HCT116 (cell line): Measurements from ENCODE around the gene TTC27. TPM values are rescaled to one million over a fixed set of nuclear protein-coding genes. Genes with fewer than 3 reads are reported as not detected.

Experiments
- ATAC-seq: fragments of 200-7000 bp; cut with Tn5 transposase; 2 replicates; pipeline ENCODE4 v1.9.1; 2020; ENCODE audit warnings: mild to moderate bottlenecking, moderate library complexity
- BruUV-seq: library from RNA; stranded (reverse); fragments of 400-500 nt; replicated peaks from 2 replicates; lab custom pipeline; 2021; lab: Mats Ljungman, UMichigan
- CTCF ChIA-PET: fragments of 300-600 bp; sonication (Branson Sonifier 250); formaldehyde crosslinking; loops from one replicate; lab custom pipeline; 2021; ENCODE audit warnings: antibody characterized with exemption; lab: Charles Lee
- POLR2A ChIA-PET: fragments of 300-600, 350-600 bp; sonication (Branson Sonifier 250); formaldehyde crosslinking; loops from one replicate; lab custom pipeline; 2021; ENCODE audit warnings: antibody characterized with exemption; lab: Charles Lee
- RAD21 ChIA-PET, 2 experiments: fragments of 300-600 bp; sonication (Branson Sonifier 250); formaldehyde crosslinking; loops; one replicate each; lab custom pipeline; 2023; ENCODE audit warnings: low total read pairs in 2 of 2; ENCODE audit not compliant: uncharacterized antibody in 2 of 2, unreplicated experiment in 2 of 2, low non-redundant PET in 1 of 2; lab: Charles Lee
- DNase-seq: peaks from one replicate; pipeline ENCODE4 v3.0.0-alpha.2; 2010; ENCODE audit warnings: low read depth, low spot score
- H2AFZ ChIP-seq: fragments of 200-600 bp; shearing (Covaris generic), sonication (generic); 2 replicates; pipeline ENCODE4 v1.6.1; 2017; ENCODE audit warnings: low read depth, mixed run types, mixed read lengths, antibody characterized with exemption, low read length; ENCODE audit not compliant: poor library complexity, severe bottlenecking
- H3K27ac ChIP-seq: 2 replicates; pipeline ENCODE4 v1.5.1; 2012; ENCODE audit warnings: low read depth, low read length
- H3K27me3 ChIP-seq: fragments of 200-600 bp; sonication (generic); 2 replicates; pipeline ENCODE4 v1.6.1; 2016; ENCODE audit warnings: mixed run types, low read length, mixed read lengths; ENCODE audit not compliant: insufficient read depth
- H3K36me3 ChIP-seq, 2 experiments: fragments of 200-500 bp in 1 of 2; fragments of 200-600 bp in 1 of 2; sonication (Bioruptor generic) in 1 of 2; sonication (generic) in 1 of 2; 2 replicates each; pipeline versions ENCODE4 v1.5.1 to v1.6.1; 2014 to 2016; ENCODE audit warnings: low read length in 2 of 2, inconsistent platforms in 1 of 2, mixed read lengths in 1 of 2, mixed run types in 1 of 2; ENCODE audit not compliant: insufficient read depth in 2 of 2, control insufficient read depth in 1 of 2
- H3K4me1 ChIP-seq, 2 experiments: fragments of 200-600 bp in 1 of 2; sonication (generic) in 1 of 2; 2 replicates each; pipeline versions ENCODE4 v1.5.1 to v1.6.1; 2012 to 2017; ENCODE audit warnings: low read length in 2 of 2, inconsistent platforms in 1 of 2, mild to moderate bottlenecking in 1 of 2, mixed read lengths in 1 of 2, mixed run types in 1 of 2, moderate library complexity in 1 of 2; ENCODE audit not compliant: insufficient read depth in 2 of 2, control insufficient read depth in 1 of 2
- H3K4me2 ChIP-seq: fragments of 200-600 bp; sonication (generic); 2 replicates; pipeline ENCODE4 v1.6.1; 2017; ENCODE audit warnings: mixed run types, low read length, mixed read lengths
- H3K4me3 ChIP-seq, 2 experiments: fragments of 200-600 bp in 1 of 2; sonication (generic) in 1 of 2; replicated peaks in 1 of 2; 2 replicates each; pipeline ENCODE4 v1.5.1; 2011 to 2016; ENCODE audit warnings: low read length in 2 of 2, control low read depth in 1 of 2, low read depth in 1 of 2, mild to moderate bottlenecking in 1 of 2, mixed read lengths in 1 of 2, mixed run types in 1 of 2
- H3K79me2 ChIP-seq: fragments of 200-600 bp; sonication (generic); 2 replicates; pipeline ENCODE4 v1.6.1; 2017; ENCODE audit warnings: mild to moderate bottlenecking, mixed run types, low read length, moderate library complexity, mixed read lengths; ENCODE audit not compliant: insufficient read depth
- H3K9ac ChIP-seq: fragments of 200-600 bp; sonication (generic); 2 replicates; pipeline ENCODE4 v1.6.1; 2016; ENCODE audit warnings: low read length, mixed read lengths
- H3K9me2 ChIP-seq: fragments of 200-600 bp; sonication (generic), shearing (Covaris generic); 2 replicates; pipeline ENCODE4 v1.6.1; 2017; ENCODE audit warnings: mixed run types, mild to moderate bottlenecking, moderate library complexity; ENCODE audit not compliant: insufficient read depth
- H3K9me3 ChIP-seq, 2 experiments: fragments of 200-500 bp in 1 of 2; fragments of 200-600 bp in 1 of 2; sonication (Bioruptor generic) in 1 of 2; sonication (generic) in 1 of 2; 2 replicates each; pipeline ENCODE4 v1.6.1; 2014 to 2017; ENCODE audit warnings: low read length in 2 of 2, mixed read lengths in 2 of 2, inconsistent platforms in 1 of 2, low read depth in 1 of 2, mild to moderate bottlenecking in 1 of 2, mixed run types in 1 of 2, moderate library complexity in 1 of 2; ENCODE audit not compliant: control insufficient read depth in 1 of 2, insufficient read depth in 1 of 2
- H4K20me1 ChIP-seq: fragments of 200-600 bp; sonication (generic), shearing (Covaris generic); 2 replicates; pipeline ENCODE4 v1.6.1; 2017; ENCODE audit warnings: mixed run types, mild to moderate bottlenecking, moderate library complexity; ENCODE audit not compliant: insufficient read depth
- ATF3 ChIP-seq: IDR thresholded peaks from 2 replicates; pipeline ENCODE4 v1.6.1; 2012
- CBX3 ChIP-seq: IDR thresholded peaks from 2 replicates; pipeline ENCODE4 v1.6.1; 2012; ENCODE audit warnings: low read depth
- EGR1 ChIP-seq: IDR thresholded peaks from 2 replicates; pipeline ENCODE4 v1.6.1; 2012; ENCODE audit warnings: low read depth
- ELF1 ChIP-seq: IDR thresholded peaks from 2 replicates; pipeline ENCODE4 v1.6.1; 2012; ENCODE audit warnings: low read depth, borderline replicate concordance
- EZH2 ChIP-seq: fragments of 200-600 bp; sonication (generic); IDR thresholded peaks from 2 replicates; pipeline ENCODE4 v1.6.1; 2017; ENCODE audit warnings: antibody characterized with exemption, mixed run types
- EZH2phosphoT487 ChIP-seq: fragments of 200-600 bp; IDR thresholded peaks from 2 replicates; pipeline ENCODE4 v1.6.1; 2018; ENCODE audit warnings: antibody characterized with exemption, borderline replicate concordance
- JUND ChIP-seq: IDR thresholded peaks from 2 replicates; pipeline ENCODE4 v1.6.1; 2012
- MAX ChIP-seq: IDR thresholded peaks from 2 replicates; pipeline ENCODE4 v1.6.1; 2012
- POLR2A ChIP-seq: IDR thresholded peaks from 2 replicates; pipeline ENCODE4 v1.7.0; 2011; ENCODE audit warnings: borderline replicate concordance; ENCODE audit not compliant: insufficient read depth, insufficient read length; ENCODE audit errors: extremely low read depth
- POLR2AphosphoS5 ChIP-seq: IDR thresholded peaks from 2 replicates; pipeline ENCODE4 v1.6.1; 2011; ENCODE audit warnings: mild to moderate bottlenecking, low read depth, low read length, moderate library complexity
- RAD21 ChIP-seq: IDR thresholded peaks from 2 replicates; pipeline ENCODE4 v1.6.1; 2012; ENCODE audit warnings: low read depth, mild to moderate bottlenecking
- REST ChIP-seq: IDR thresholded peaks from 2 replicates; pipeline ENCODE4 v1.6.1; 2012; ENCODE audit warnings: low read depth
- SIN3A ChIP-seq: IDR thresholded peaks from 2 replicates; pipeline ENCODE4 v1.6.1; 2012; ENCODE audit warnings: low read depth
- SP1 ChIP-seq: IDR thresholded peaks from 2 replicates; pipeline ENCODE4 v1.6.1; 2012; ENCODE audit warnings: low read depth
- SRF ChIP-seq: IDR thresholded peaks from 2 replicates; pipeline ENCODE4 v1.6.1; 2012; ENCODE audit warnings: low read depth
- YY1 ChIP-seq: IDR thresholded peaks from 2 replicates; pipeline ENCODE4 v1.6.1; 2011; ENCODE audit warnings: low read length, low read depth, moderate library complexity, mild to moderate bottlenecking; ENCODE audit not compliant: insufficient replicate concordance; ENCODE audit errors: extremely low read depth
- ZBTB33 ChIP-seq: IDR thresholded peaks from 2 replicates; pipeline ENCODE4 v1.6.1; 2011; ENCODE audit warnings: mild to moderate bottlenecking, low read length, moderate library complexity; ENCODE audit not compliant: insufficient replicate concordance; ENCODE audit errors: extremely low read depth
- ZFX ChIP-seq: fragments of 450-650 bp; IDR thresholded peaks from 2 replicates; pipeline ENCODE4 v1.6.1; 2017
- ZNF274 ChIP-seq: fragments of 200-500 bp; sonication (Bioruptor generic); IDR thresholded peaks from 2 replicates; pipeline ENCODE4 v1.6.1; 2014; ENCODE audit warnings: mild to moderate bottlenecking, low read depth, low read length, inconsistent platforms
- intact Hi-C: fragments of 100-400 bp; cut with micrococcal nuclease; formaldehyde crosslinking; loops from 2 replicates; pipeline ENCODE4 v1.10.0; 2022
- total RNA-seq: library from RNA; stranded (reverse); gene quantifications from one replicate; pipeline ENCODE4 v1.2.1, GENCODE V29; 2021; ENCODE audit not compliant: unreplicated experiment

Gene TTC27
- total RNA-seq, 1 experiment from 2014 or later: 24.4 TPM

- no peaks in the 10 kb centered on the region for H4K20me1 ChIP-seq
- TF ChIP-seq SP1 (no peak), POLR2AphosphoS5 (no peak), ZFX (no peak), JUND (no peak), POLR2A (no peak), CBX3 (no peak), ZNF274 (no peak), SIN3A (no peak), ELF1 (no peak), ZBTB33 (no peak), EGR1 (no peak), SRF (no peak), EZH2phosphoT487 (no peak), ATF3 (no peak), REST (no peak), YY1 (no peak), EZH2 (no peak), RAD21 (no peak), MAX (no peak)
- ChIA-PET CTCF (no interaction called here), RAD21 (no interaction called here), POLR2A (no interaction called here)
- H2AFZ ChIP-seq: no peak overlapping the region
- DNase-seq (no peak), ATAC-seq (no peak)
- intact Hi-C loops: no loop called here
- no peaks in the 10 kb centered on the region for H3K9me2 ChIP-seq
- no peaks in the 10 kb centered on the region for H3K36me3 ChIP-seq
- no peaks in the 10 kb centered on the region for H3K27me3 ChIP-seq
- no peak overlapping the region for H3K27ac ChIP-seq
- H3K4me2 ChIP-seq: no peak overlapping the region
- BruUV-seq: no TSS peak
- no peak overlapping the region for H3K9ac ChIP-seq
- H3K79me2 ChIP-seq: no peaks in the 10 kb centered on the region
- H3K4me3 ChIP-seq: no peak overlapping the region
- H3K9me3 ChIP-seq: no peaks in the 10 kb centered on the region
- H3K4me1 ChIP-seq: no peaks in the 10 kb centered on the region
Measured at GRCh38 chr2:32750880-32751279, 123.0 kb downstream of the TTC27 start.
